Measurements from ENCODE around the gene SMYD3. TPM values are rescaled to one million over a fixed set of nuclear protein-coding genes. Genes with fewer than 3 reads are reported as not detected.

The SMYD3 gene
- total RNA-seq, 1 donor from 2014 or later, result 35.4 TPM

GRCh38 chr1:246162560-246162959 lies 344.5 kb downstream of the SMYD3 start:
- Mint-ChIP-seq H3K36me3 (ENCODE audit: unreplicated experiment) (no peaks in the 10 kb centered on the region), H3K27me3 (ENCODE audit: unreplicated experiment) (peaks cover 2% of the 10 kb centered on the region), H3K9me3 (ENCODE audit: unreplicated experiment) (no peaks in the 10 kb centered on the region), H3K4me1 (ENCODE audit: low read depth, unreplicated experiment) (peaks cover 21% of the 10 kb centered on the region), H3K4me3 (ENCODE audit: unreplicated experiment) (no peak overlapping the region), H3K27ac (ENCODE audit: unreplicated experiment) (no peak overlapping the region)
- DNase-seq, result no peak
- TF ChIP-seq CTCF (IDR thresholded peaks at IDR 0.05; ENCODE audit: partially characterized antibody, unreplicated experiment), result no peak

DNA sequence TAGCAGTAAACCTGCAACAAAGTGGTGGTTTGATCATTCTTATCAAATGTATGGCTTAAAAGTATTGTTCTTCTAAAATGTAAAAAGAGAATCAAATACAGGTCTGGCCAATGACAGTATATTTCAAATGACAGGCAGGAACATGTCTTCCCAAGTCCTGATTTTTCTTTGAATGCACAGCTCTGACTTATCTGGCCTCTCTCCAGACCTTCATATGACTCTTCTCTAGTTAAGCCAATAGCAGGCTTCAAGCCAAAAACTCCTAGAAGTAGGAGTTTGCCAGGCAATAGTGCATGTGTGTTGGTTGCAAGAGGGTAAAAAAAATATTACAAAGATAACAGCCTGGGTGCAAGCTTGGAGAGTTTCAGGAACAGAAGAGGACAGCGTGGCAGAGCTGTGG lies 345.5 kb downstream of the SMYD3 start:
- DNase-seq, result no peak
- Mint-ChIP-seq H3K4me3 (ENCODE audit: unreplicated experiment) (no peak overlapping the region), H3K36me3 (ENCODE audit: unreplicated experiment) (no peaks in the 10 kb centered on the region), H3K9me3 (ENCODE audit: unreplicated experiment) (no peaks in the 10 kb centered on the region), H3K27me3 (ENCODE audit: unreplicated experiment) (peaks cover 2% of the 10 kb centered on the region), H3K4me1 (ENCODE audit: low read depth, unreplicated experiment) (peaks cover 23% of the 10 kb centered on the region), H3K27ac (ENCODE audit: unreplicated experiment) (no peak overlapping the region)
- TF ChIP-seq CTCF (IDR thresholded peaks at IDR 0.05; ENCODE audit: partially characterized antibody, unreplicated experiment), result no peak

DNA sequence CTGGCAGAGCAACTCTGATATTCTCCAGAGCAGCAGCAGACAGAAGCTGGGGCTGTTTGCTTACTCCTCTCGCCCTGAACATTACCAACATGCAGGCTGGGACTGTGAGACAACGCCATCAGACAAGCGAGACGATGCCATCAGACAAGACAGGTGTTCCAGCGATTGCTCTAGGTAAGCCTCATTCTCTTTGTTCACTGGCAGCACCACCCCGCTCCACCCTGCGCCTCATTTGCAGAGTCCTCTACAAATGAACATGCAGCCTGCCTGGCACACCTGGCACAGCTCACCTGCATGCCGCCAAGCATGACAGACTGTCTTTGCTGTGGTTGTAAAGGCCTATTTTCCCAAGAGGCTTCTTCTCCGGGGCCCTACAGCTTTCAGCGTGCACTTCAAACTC lies 346.2 kb downstream of the SMYD3 start:
- no peaks in the 10 kb centered on the region for H3K36me3 Mint-ChIP-seq (ENCODE audit: unreplicated experiment)
- H3K4me1 Mint-ChIP-seq (ENCODE audit: low read depth, unreplicated experiment), result peaks cover 17% of the 10 kb centered on the region
- no peak for TF ChIP-seq CTCF (IDR thresholded peaks at IDR 0.05; ENCODE audit: partially characterized antibody, unreplicated experiment)
- H3K27me3 Mint-ChIP-seq (ENCODE audit: unreplicated experiment), result peaks cover 2% of the 10 kb centered on the region
- no peak overlapping the region for H3K27ac Mint-ChIP-seq (ENCODE audit: unreplicated experiment)
- DNase-seq, result no peak
- H3K9me3 Mint-ChIP-seq (ENCODE audit: unreplicated experiment), result no peaks in the 10 kb centered on the region
- no peak overlapping the region for H3K4me3 Mint-ChIP-seq (ENCODE audit: unreplicated experiment)

GRCh38 chr1:246160374-246160773 lies 346.7 kb downstream of the SMYD3 start:
- H3K4me3 Mint-ChIP-seq (ENCODE audit: unreplicated experiment), result no peak overlapping the region
- H3K36me3 Mint-ChIP-seq (ENCODE audit: unreplicated experiment), result no peaks in the 10 kb centered on the region
- H3K27me3 Mint-ChIP-seq (ENCODE audit: unreplicated experiment), result peaks cover 2% of the 10 kb centered on the region
- H3K9me3 Mint-ChIP-seq (ENCODE audit: unreplicated experiment), result no peaks in the 10 kb centered on the region
- no peak for DNase-seq
- no peak overlapping the region for H3K27ac Mint-ChIP-seq (ENCODE audit: unreplicated experiment)
- no peak for TF ChIP-seq CTCF (IDR thresholded peaks at IDR 0.05; ENCODE audit: partially characterized antibody, unreplicated experiment)
- peaks cover 14% of the 10 kb centered on the region for H3K4me1 Mint-ChIP-seq (ENCODE audit: low read depth, unreplicated experiment)

GRCh38 chr1:246159279-246160227 lies 347.5 kb downstream of the SMYD3 start:
- Mint-ChIP-seq H3K36me3 (ENCODE audit: unreplicated experiment) (no peaks in the 10 kb centered on the region), H3K9me3 (ENCODE audit: unreplicated experiment) (no peaks in the 10 kb centered on the region), H3K27ac (ENCODE audit: unreplicated experiment) (no peak overlapping the region), H3K4me1 (ENCODE audit: low read depth, unreplicated experiment) (peaks cover 6% of the 10 kb centered on the region), H3K4me3 (ENCODE audit: unreplicated experiment) (no peak overlapping the region), H3K27me3 (ENCODE audit: unreplicated experiment) (peaks cover 2% of the 10 kb centered on the region)
- no peak for TF ChIP-seq CTCF (IDR thresholded peaks at IDR 0.05; ENCODE audit: partially characterized antibody, unreplicated experiment)
- no peak for DNase-seq
